ENCODE measurements around the gene CYTL1.
"Not testable (repeated sequence)": the region's sequence is repeated elsewhere in the genome, so short reads cannot be mapped to it uniquely, and the experiment has no call there.

The CYTL1 gene

GRCh38 chr4:4996935-4997334 is 22.3 kb downstream of the CYTL1 start:
- DNase-seq (ENCODE audit: low read depth): not testable (repeated sequence)

DNA sequence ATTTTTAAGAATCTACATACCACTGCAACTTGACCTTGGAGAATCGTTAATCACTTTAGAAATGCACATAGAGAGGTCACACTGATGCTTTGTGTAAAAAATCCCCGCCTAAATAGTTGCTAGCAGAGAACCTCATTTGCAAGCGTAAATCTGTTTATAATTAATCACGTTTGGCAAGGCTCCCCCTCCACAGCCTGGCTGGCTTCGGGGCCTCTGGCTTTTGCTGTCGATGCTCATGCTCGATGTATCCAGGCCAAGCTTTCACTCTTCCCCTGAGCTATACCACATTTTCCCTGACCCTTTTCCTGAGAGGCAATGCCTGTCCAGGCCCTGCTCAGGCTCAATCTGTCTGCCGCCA is 23.4 kb downstream of the CYTL1 start:
- no peak for DNase-seq (ENCODE audit: low read depth)

GRCh38 chr4:4995103-4995907 is 24.0 kb downstream of the CYTL1 start:
- peak; percentile 37 for DNase-seq (ENCODE audit: low read depth)

- DNase-seq (ENCODE audit: low read depth): no peak
Observed at GRCh38 chr4:4994312-4995097, 24.8 kb downstream of the CYTL1 start.

DNA sequence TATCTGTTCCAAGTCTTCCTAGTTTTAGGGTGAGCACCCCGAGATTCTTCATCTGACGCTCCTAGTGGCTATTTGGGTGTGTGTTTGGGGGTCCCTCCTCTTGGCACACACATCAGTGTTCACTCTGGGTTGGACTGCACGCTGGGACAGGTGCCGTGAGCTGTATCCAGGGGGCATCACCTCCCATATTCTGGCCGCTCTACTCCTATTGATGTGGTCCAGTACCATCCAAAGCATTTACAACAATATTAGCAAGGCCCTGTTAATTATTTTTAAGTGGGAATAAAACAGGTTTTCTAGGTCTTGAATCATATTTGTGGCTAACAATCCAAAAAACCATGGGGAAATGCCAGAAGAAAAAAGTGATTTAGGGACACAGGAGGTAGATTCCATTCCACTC is 26.4 kb downstream of the CYTL1 start:
- DNase-seq (ENCODE audit: low read depth): no peak

- no peak for DNase-seq (ENCODE audit: low read depth)
Observed at GRCh38 chr4:4991541-4992099, 27.6 kb downstream of the CYTL1 start.

DNA sequence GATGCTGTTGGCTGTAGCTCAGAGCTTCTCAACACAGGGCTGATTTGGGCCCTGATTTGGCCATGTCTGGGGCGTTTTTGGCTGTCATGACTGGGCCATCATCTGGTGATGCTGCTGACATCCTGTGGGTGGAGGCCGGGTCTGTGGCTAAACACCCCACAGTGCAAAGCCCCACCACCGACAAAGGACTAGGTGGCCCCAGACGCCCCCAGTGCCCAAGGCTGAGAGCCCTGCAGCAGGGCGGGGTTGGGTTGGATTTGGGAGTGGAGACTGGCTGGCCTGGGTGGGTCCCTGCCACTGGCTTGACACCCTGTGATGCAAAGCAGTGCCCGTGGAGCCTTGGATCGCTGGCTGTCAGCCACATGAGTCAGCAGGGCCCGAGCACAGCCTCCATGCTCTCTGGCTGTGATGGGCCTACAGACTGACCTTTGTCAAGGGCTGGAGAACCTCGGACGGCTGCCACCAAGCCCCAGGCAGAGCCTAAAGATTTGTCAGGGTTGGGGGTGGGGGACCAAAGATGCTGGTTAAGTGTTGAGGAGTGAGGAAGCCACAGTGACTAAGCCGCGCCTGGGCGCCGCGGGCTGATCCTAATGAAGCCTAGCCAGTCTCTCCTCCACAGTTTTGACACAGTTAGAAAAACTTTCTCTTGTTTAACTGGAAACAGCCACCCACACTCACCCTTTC is 28.3 kb downstream of the CYTL1 start:
- DNase-seq (ENCODE audit: low read depth): peak; percentile 92

GRCh38 chr4:4990329-4990728 is 28.9 kb downstream of the CYTL1 start:
- DNase-seq (ENCODE audit: low read depth): no peak

DNA sequence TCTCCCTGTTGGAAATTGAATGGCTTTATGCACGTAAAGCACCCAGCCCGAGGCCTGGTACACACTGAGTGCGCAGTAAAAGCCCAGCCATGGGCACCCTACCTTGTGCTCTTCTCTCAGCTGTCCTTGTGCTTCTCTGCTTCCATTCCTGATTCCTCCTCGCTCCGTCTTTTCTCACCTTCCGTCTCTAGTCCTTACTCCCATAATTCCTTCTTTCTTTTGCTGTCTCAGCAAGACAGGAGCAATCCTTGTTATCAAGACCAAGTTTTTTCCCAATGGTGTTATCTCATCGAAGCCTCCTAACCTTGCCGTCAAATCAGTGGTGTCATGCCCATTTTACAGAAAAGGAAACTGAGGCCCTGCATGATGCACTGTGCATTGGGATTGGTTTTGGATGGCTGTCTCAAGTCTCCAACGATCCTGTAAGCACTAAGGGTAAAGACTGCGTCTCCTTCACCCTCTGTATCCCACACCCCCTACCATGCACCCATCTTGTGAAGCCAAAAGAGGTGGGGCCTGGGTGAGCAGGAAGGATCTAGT is 30.1 kb downstream of the CYTL1 start:
- DNase-seq (ENCODE audit: low read depth): no peak

- no peak for DNase-seq (ENCODE audit: low read depth)
Observed at GRCh38 chr4:4987656-4988055, 31.6 kb downstream of the CYTL1 start.

DNA sequence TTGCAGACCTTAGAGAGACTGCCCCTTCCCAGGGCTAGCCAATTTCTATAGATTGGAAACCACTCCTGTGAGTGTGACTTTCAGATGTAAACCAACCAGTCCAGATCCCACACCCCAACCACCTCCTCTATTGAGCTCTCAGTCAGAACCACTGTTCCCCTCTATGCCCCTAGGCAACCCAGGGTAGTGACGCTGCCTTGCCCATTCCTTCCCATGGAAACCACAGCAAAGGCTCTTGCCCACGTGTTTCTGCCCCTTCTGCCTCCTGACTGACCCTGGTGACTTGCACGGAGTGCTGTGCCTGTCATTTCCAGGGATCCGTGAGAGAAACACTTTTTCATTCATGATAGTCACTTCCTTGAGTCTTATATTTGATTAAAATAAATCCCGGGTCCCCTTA is 32.4 kb downstream of the CYTL1 start:
- DNase-seq (ENCODE audit: low read depth): no peak

GRCh38 chr4:4985844-4986243 is 33.4 kb downstream of the CYTL1 start:
- DNase-seq (ENCODE audit: low read depth): no peak

DNA sequence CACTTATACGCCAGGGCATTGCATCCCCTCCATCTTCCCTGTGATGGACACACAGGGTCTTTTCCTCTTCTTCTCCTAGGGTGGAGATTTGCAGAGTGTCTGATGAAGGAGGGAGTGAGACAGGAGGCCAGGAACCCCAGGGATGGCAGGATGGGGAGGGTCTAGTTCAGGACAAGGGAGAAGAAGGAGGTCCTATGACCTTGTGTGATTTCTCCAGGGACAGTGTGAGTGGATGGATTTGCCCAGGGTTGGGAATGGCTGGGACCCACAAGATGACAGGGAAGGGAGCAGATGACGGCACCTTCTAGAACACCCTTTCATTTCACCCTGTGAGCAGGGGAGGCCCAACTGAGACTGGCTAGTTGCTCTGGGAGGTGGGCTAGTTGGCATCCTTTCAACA is 34.2 kb downstream of the CYTL1 start:
- no peak for DNase-seq (ENCODE audit: low read depth)

DNA sequence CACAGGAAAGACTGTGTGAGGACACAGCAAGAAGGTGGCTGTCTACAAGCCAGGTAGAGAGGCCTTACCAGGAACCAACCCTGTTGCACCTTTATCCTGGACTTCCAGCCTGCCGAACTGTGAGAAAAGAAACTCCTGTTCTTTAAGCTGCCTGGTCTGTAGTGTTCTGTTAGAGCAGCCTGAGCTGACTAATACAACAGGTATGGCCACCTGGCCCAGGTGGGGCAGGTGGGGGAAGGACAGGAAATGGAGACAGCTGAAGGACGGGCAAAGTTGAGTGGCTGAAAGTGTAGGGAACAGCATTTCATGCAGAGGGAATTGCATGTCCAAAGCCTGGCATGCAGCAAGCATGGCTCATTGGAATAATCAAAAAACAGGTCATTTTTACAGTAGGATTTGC is 35.1 kb downstream of the CYTL1 start:
- no peak for DNase-seq (ENCODE audit: low read depth)

GRCh38 chr4:4981827-4982226 is 37.4 kb downstream of the CYTL1 start:
- no peak for DNase-seq (ENCODE audit: low read depth)

DNA sequence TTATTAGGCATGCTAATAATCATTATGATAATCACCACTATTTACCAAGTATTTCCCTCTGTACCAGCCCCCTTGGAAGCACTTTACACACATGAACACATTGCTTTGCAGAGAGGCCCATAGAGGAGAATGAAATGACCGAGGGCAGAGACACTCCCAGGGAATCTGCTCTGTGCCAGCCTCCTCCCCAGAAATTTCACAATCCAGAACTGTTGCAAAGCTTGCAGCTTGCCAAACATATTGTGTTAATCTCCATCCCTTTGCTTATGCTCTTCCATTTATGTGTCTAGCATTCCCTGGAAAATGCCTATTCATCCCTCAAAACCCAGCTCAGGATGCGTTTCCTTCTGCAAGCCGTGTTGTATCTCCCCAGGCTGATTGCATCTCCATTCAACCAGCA is 37.8 kb downstream of the CYTL1 start:
- DNase-seq (ENCODE audit: low read depth): peak; percentile 65

DNA sequence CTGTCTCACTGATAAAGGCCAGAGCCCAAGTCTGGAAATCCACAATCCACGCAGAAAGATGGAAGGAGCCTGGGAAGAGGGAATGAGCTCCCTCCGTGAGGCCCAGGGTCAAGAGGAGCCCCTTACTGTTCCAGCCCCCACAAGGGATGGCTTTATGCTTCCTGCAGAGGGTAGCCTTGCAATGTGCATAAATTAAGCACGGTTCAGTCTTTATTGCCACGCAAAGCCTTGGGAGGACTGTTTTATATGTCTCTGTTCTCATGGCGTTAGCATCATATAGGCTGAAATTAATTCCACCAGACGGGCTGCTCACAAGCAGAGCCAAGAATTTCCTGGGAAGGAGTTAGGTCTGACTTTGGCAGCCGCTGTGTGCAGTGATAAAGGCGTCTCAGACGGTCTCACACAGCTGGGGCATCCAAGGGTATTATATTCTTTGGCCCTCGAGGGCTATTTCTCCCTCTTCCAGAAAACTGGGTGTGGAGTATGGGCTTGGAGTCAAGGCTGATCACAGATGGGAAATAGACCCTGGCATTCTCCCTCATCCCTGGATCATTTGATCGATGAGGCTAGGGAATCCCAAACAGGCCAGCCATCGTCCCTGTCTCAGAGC is 38.5 kb downstream of the CYTL1 start:
- DNase-seq (ENCODE audit: low read depth): no peak

- DNase-seq (ENCODE audit: low read depth): no peak
Observed at GRCh38 chr4:4979971-4980370, 39.3 kb downstream of the CYTL1 start.

- DNase-seq (ENCODE audit: low read depth): no peak
Observed at GRCh38 chr4:4974727-4975126, 44.5 kb downstream of the CYTL1 start.

DNA sequence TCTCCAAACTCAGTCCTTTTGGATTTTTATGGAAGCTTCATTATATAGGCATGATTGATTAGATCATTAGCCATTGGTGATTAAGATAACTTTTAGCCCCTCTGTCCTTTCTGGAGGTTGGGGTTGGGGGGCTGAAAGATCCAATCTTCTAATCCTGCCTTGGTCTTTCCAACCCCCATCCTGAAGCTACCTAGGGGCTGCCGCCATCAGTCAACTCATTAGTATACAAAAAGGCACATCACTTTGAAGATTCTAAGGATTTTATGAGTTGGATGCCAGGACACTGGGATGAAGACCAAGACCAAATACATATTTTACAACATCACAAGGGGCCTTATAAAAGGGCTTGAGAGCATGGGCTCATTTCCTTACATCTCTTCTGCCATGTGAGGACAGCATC is 47.5 kb downstream of the CYTL1 start:
- no peak for DNase-seq (ENCODE audit: low read depth)

DNA sequence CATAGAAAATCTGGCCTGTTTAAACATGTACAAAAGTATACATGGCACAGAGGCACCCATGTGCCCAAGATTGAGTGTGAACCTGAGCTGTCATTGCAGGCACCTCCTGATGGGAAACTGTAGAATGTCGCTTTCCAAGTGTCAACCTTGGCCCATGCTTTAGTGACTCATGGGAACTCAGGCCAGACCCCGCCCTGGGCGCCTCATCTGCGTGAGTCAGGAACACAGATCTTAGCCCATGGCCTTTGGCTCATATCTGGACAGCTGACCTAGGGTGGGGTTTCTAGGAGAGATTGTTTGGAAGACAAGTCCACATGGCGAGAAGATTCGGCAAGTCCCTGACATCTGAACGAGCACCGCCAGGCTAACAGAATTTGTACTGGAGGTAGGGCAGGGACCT is 50.0 kb downstream of the CYTL1 start:
- peak; percentile 64 for DNase-seq (ENCODE audit: low read depth)

DNA sequence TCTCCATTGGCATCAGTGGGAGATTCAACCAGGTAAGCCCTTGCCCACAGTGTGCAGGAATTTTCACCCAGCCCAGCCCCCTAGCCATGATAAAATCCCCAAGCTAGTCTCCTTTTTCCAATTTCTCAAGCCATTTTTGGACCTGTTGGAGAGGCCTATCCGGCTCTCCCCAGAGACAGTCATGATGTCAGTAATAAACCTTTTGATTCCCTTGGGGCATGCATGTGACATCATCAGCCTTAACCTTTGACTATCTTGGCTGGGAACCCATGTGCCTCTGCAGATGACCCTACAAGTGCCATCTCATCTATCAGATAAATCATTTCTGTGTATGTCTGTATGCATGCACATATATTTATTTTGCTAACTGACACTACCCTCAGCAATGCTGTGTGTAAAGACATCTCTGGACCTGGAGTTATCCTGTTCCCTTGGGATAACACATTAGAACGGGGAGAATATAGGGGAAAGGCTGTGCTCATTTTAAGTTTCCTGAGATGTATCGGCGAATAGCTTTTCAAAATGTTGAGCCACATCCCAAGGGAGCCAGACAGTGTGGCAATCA is 51.0 kb downstream of the CYTL1 start:
- no peak for DNase-seq (ENCODE audit: low read depth)

Measured in stromal cell of bone marrow (primary cell).